ENCODE results near the gene PAOX.

Gene PAOX

GRCh38 chr10:133354672-133355240, 24.3 kb upstream of the PAOX start:
- no peak for TF ChIP-seq CTCF (IDR thresholded peaks at IDR 0.05; ENCODE audit: low read depth, low read length)
- no peak overlapping the region for H3K4me3 ChIP-seq (replicated peaks in 1 of 2; ENCODE audit: low read depth in 2 of 2, low read length in 2 of 2)
- DNase-seq (ENCODE audit: low read depth in 2 of 2): no peak

GRCh38 chr10:133355266-133355665, 23.8 kb upstream of the PAOX start:
- no peak for TF ChIP-seq CTCF (IDR thresholded peaks at IDR 0.05; ENCODE audit: low read depth, low read length)
- no peak overlapping the region for H3K4me3 ChIP-seq (replicated peaks in 1 of 2; ENCODE audit: low read depth in 2 of 2, low read length in 2 of 2)
- no peak for DNase-seq (ENCODE audit: low read depth in 2 of 2)

GRCh38 chr10:133355991-133356390, 23.1 kb upstream of the PAOX start:
- TF ChIP-seq CTCF (IDR thresholded peaks at IDR 0.05; ENCODE audit: low read depth, low read length): no peak
- H3K4me3 ChIP-seq (replicated peaks in 1 of 2; ENCODE audit: low read depth in 2 of 2, low read length in 2 of 2): no peak overlapping the region
- no peak for DNase-seq (ENCODE audit: low read depth in 2 of 2)

- peak overlapping the region; percentile 50 to 53 for H3K4me3 ChIP-seq (replicated peaks in 1 of 2; ENCODE audit: low read depth in 2 of 2, low read length in 2 of 2)
- no peak for TF ChIP-seq CTCF (IDR thresholded peaks at IDR 0.05; ENCODE audit: low read depth, low read length)
- DNase-seq (ENCODE audit: low read depth in 2 of 2): no peak
These were observed 22.3 kb upstream of the PAOX start for GRCh38 chr10:133356549-133357284.

- peak in 1 of 2 donors; percentile 64 for DNase-seq (ENCODE audit: low read depth in 2 of 2)
- TF ChIP-seq CTCF (IDR thresholded peaks at IDR 0.05; ENCODE audit: low read depth, low read length): no peak
- H3K4me3 ChIP-seq (replicated peaks in 1 of 2; ENCODE audit: low read depth in 2 of 2, low read length in 2 of 2): peak within 1 kb of the TSS; percentile 50 to 53
These were observed 21.5 kb upstream of the PAOX start, which contains the start of gene FUOM for GRCh38 chr10:133357285-133358161. FUOM (minus strand) TSS chr10:133358019; CDS start chr10:133358007, 12 bp downstream.

GRCh38 chr10:133358162-133358924, 20.7 kb upstream of the PAOX start:
- no peak overlapping the region for H3K4me3 ChIP-seq (replicated peaks in 1 of 2; ENCODE audit: low read depth in 2 of 2, low read length in 2 of 2)
- no peak for DNase-seq (ENCODE audit: low read depth in 2 of 2)
- no peak for TF ChIP-seq CTCF (IDR thresholded peaks at IDR 0.05; ENCODE audit: low read depth, low read length)

Data from cardiac fibroblast (primary cell).